Measurements from ENCODE around the gene FREM2.

Gene FREM2

DNA sequence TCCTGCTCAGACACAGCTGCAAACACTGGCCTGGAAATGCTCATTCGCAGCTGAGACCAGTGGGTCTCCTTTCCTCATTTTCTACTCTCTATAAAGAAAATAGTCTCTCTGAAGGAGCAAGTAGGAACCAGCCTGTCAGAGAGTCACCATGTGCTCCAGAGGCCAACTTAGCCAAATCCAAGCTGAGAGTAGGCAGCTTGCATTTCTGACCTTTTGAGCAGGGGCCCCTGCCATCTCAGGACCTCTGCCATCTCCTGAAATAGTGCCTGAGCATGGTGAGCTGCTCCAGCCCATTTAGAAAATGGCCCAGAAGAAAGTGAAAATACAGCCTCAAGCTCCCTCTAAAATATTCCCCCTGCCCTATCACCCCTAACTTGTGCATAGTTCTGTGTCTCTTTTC is 208.2 kb downstream of the FREM2 start:
- H3K9me3 Mint-ChIP-seq: peaks cover 15% of the 10 kb centered on the region
- no peaks in the 10 kb centered on the region for H3K27me3 Mint-ChIP-seq

DNA sequence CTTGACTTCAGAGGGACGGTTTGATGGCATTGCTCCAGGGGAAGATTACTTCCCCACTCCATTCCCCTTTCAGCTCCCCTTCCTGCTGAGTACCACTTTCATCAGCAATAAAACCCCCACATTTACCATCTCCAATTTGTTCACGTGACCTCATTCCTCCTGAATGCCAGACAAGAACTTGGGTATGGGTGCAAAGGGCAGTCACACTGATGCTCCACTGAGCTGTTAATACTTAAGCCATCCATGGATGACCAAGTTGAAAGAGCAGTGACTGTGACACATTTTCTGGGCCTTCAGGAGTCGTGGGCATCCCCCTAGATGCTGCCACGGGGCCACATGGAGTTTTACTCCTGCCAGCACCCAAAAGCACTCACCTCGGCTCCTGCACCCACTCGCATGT is 210.6 kb downstream of the FREM2 start:
- intact Hi-C loops (cut with micrococcal nuclease): no loop called here
- H3K36me3 Mint-ChIP-seq (ENCODE audit: low read depth): no peaks in the 10 kb centered on the region
- no peak overlapping the region for H3K27ac Mint-ChIP-seq
- no peak overlapping the region for H3K4me3 Mint-ChIP-seq
- H3K4me1 Mint-ChIP-seq (ENCODE audit: low read depth): no peaks in the 10 kb centered on the region
- H3K9me3 Mint-ChIP-seq: peaks cover 15% of the 10 kb centered on the region
- H3K27me3 Mint-ChIP-seq: no peaks in the 10 kb centered on the region

More for the DNA sequence above, 208.2 kb downstream of the FREM2 start:
- no peaks in the 10 kb centered on the region for H3K36me3 Mint-ChIP-seq (ENCODE audit: low read depth)
- H3K27ac Mint-ChIP-seq: no peak overlapping the region
- no peak overlapping the region for H3K4me3 Mint-ChIP-seq
- intact Hi-C loops (cut with micrococcal nuclease): no loop called here
- H3K4me1 Mint-ChIP-seq (ENCODE audit: low read depth): no peaks in the 10 kb centered on the region

DNA sequence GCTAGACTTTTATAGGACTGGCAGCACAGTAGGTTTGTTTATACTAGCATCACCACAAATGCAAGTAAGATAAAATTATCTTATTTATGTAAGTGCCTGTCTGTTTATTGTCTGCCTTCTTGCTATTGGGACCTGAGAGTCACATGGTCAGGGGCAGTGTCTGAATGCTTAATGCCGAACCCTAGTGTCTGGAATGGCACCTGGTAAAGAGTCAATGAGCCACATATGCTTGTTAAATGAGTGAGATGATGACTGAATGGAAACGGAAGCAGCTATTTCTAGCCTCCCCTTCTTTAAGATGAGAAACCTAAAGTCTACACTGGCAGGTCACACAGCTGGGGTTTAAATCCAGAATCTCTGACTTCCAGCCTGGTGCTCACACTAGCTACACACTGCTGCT is 211.6 kb downstream of the FREM2 start:
- Mint-ChIP-seq H3K27me3 (no peaks in the 10 kb centered on the region), H3K4me3 (no peak overlapping the region), H3K36me3 (ENCODE audit: low read depth) (no peaks in the 10 kb centered on the region), H3K4me1 (ENCODE audit: low read depth) (no peaks in the 10 kb centered on the region), H3K9me3 (peaks cover 10% of the 10 kb centered on the region), H3K27ac (no peak overlapping the region)
- intact Hi-C loops (cut with micrococcal nuclease): no loop called here

DNA sequence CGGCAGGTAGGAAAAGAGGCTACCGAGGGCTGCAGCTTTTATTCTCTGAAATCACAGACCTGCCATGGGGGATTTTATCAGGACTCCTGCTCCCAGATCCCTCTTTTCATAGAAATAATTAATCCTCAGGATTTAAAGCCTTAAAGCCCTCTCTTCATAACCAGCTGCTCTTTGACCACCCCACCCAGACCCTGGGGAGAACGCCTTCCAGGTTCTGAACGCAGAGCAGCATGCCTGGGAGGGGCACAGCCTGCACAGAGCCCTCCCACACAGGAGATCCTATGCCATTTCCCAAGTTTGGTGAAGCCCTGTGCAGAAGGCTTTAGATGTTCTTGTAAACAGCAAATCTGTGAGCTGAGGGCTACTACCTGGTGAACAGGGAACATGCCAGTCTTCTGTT is 212.7 kb downstream of the FREM2 start:
- intact Hi-C loops (cut with micrococcal nuclease): no loop called here
- H3K27ac Mint-ChIP-seq: no peak overlapping the region
- no peaks in the 10 kb centered on the region for H3K27me3 Mint-ChIP-seq
- H3K4me1 Mint-ChIP-seq (ENCODE audit: low read depth): no peaks in the 10 kb centered on the region
- no peak overlapping the region for H3K4me3 Mint-ChIP-seq
- no peaks in the 10 kb centered on the region for H3K36me3 Mint-ChIP-seq (ENCODE audit: low read depth)
- H3K9me3 Mint-ChIP-seq: no peaks in the 10 kb centered on the region

DNA sequence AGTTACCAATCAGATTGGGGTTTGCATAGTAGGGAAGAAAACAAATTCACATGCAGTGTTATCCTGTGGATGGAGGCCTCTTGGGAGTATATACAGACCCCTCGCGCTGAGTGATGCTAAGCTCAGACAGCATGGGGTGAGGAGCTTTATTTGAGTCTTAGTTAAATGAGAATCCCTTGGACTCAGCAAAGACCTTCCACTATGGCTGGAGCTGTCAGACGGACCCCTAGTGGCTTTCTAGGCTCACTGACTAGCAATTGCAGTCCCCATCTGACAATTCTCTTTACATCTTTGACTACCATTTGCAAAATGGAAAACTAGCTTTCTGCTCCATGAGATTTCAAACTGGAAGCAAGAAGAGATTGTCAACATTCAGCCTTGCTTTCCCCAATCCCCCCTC is 213.3 kb downstream of the FREM2 start:
- Mint-ChIP-seq H3K9me3 (no peaks in the 10 kb centered on the region), H3K4me1 (ENCODE audit: low read depth) (no peaks in the 10 kb centered on the region), H3K36me3 (ENCODE audit: low read depth) (no peaks in the 10 kb centered on the region), H3K27me3 (no peaks in the 10 kb centered on the region), H3K4me3 (no peak overlapping the region), H3K27ac (no peak overlapping the region)
- intact Hi-C loops (cut with micrococcal nuclease): no loop called here

DNA sequence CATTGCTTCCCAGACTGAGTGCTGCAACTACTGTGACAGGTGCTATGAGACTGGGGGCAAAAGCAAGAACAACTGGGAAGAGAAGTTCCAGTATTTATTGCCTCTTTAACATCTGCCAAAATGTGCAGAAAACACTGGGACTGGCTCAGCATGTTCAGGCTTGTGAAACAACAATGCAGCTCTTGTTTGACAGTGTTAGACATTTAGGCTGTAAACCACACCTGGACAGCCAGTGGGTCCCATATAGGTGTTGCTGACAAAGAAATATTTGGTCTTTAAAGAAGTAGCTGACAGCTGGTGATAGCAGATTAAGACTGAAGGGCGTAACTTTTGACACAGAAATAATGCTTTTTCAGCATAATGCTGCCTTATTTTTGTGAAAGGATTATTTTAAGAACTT is 215.7 kb downstream of the FREM2 start:
- H3K9me3 Mint-ChIP-seq: no peaks in the 10 kb centered on the region
- no peaks in the 10 kb centered on the region for H3K27me3 Mint-ChIP-seq
- no peaks in the 10 kb centered on the region for H3K4me1 Mint-ChIP-seq (ENCODE audit: low read depth)
- no peaks in the 10 kb centered on the region for H3K36me3 Mint-ChIP-seq (ENCODE audit: low read depth)
- intact Hi-C loops (cut with micrococcal nuclease): no loop called here
- no peak overlapping the region for H3K4me3 Mint-ChIP-seq
- no peak overlapping the region for H3K27ac Mint-ChIP-seq

DNA sequence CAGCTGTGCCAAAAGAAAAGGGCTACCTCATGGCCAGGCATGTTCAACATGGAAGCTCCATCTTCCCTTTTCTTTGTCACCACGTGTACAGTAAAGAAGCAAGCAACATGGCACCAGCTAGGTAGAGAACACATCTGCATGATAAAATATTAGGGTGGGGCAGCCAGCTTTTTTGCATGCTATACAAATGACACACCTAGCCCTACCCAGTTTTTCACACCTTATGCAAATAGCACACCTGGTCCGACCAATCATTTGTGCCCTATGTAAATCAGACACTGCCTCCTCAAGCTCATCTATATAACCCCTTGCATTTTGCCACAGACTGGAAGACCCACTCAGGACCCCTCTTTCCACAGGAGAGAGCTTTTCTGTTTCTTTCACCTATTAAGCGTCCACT is 218.2 kb downstream of the FREM2 start:
- Mint-ChIP-seq H3K4me1 (ENCODE audit: low read depth) (no peaks in the 10 kb centered on the region), H3K9me3 (no peaks in the 10 kb centered on the region), H3K27ac (no peak overlapping the region), H3K4me3 (no peak overlapping the region), H3K27me3 (no peaks in the 10 kb centered on the region), H3K36me3 (ENCODE audit: low read depth) (no peaks in the 10 kb centered on the region)
- intact Hi-C loops (cut with micrococcal nuclease): no loop called here

DNA sequence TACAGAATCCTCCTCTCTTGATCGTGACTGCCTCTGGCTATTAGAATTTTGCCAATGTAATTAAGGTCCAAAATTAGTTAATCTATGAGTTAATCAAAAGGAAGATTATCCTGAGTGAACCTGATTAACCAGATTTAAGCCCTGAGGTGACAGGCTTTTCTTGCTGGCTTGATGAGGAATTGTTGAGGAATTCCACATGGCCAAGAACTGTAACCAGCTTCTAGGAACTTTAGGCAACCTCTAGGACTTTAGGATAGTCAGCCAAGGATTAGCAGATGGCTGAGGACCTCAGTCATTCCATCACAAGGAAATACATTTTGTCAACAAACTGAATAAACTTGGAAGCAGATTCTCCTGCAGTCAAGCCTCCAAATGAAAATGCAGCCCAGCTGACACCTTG is 219.0 kb downstream of the FREM2 start:
- Mint-ChIP-seq H3K27ac (no peak overlapping the region), H3K9me3 (no peaks in the 10 kb centered on the region), H3K4me3 (no peak overlapping the region), H3K4me1 (ENCODE audit: low read depth) (no peaks in the 10 kb centered on the region), H3K27me3 (no peaks in the 10 kb centered on the region), H3K36me3 (ENCODE audit: low read depth) (no peaks in the 10 kb centered on the region)
- intact Hi-C loops (cut with micrococcal nuclease): no loop called here

DNA sequence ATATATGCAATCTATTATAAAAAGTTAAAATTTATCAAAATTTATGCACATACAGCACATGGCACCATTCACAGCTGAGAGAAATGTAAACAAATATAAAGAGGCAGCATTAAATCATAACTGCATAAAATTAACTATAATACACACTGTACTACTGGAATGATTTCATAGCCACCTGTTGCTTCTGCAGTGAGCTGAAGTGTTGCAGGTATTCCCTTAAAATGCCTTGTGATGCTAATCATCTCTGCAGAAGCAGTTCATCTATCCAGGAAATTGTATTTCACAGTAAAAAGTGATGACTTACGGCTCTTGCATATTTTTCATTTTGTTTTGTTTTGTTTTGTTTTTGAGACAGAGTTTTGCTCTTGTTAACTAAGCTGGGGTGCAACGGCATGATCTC is 221.7 kb downstream of the FREM2 start:
- no peak overlapping the region for H3K27ac Mint-ChIP-seq
- no peaks in the 10 kb centered on the region for H3K36me3 Mint-ChIP-seq (ENCODE audit: low read depth)
- no peak overlapping the region for H3K4me3 Mint-ChIP-seq
- H3K27me3 Mint-ChIP-seq: no peaks in the 10 kb centered on the region
- H3K9me3 Mint-ChIP-seq: no peaks in the 10 kb centered on the region
- no peaks in the 10 kb centered on the region for H3K4me1 Mint-ChIP-seq (ENCODE audit: low read depth)
- intact Hi-C loops (cut with micrococcal nuclease): no loop called here

DNA sequence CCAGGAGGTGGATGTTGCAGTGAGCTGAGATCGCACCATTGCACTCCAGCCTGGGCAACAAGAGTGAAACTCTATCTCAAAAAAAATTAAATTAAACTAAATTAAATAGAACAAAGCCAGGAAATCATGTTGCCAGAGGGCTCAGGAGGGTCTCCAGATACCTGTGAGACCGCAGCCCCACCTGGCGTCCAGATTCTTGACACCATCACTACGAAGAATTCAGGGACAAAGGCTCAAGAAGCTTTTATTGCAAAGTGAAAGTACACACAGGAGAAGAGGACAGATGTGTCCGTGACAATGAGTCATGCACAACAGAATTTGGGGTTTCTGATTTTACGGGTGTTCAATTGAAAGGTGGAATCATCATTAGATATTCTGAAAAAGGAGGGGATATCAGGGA is 227.2 kb downstream of the FREM2 start:
- Mint-ChIP-seq H3K4me3 (no peak overlapping the region), H3K27me3 (no peaks in the 10 kb centered on the region), H3K9me3 (no peaks in the 10 kb centered on the region), H3K36me3 (ENCODE audit: low read depth) (no peaks in the 10 kb centered on the region), H3K4me1 (ENCODE audit: low read depth) (no peaks in the 10 kb centered on the region), H3K27ac (no peak overlapping the region)
- intact Hi-C loops (cut with micrococcal nuclease): loop anchor here (10.0 kb wide), 1 partner anchor 1839 kb away; no protein-coding TSS in a partner anchor

DNA sequence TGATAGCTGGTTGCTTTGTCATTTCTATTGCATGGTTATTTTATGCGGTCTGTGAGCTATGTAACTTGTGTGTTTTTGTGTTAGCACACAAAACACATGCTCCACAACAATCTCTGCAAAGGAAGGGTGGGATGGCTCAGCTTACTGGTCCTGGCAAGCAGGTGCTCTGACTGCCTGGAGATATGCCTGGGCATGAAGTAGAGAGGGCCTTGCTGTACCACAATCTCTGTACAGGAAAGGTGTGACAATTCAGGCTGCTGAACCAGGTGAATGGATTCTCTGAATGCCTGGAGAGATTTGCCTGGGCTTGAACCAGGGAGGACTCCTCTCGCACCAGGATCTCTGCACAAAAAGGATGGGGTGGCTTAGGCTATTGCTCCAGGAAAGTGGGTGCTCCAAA is 234.2 kb downstream of the FREM2 start:
- intact Hi-C loops (cut with micrococcal nuclease): no loop called here
- no peaks in the 10 kb centered on the region for H3K9me3 Mint-ChIP-seq
- no peak overlapping the region for H3K27ac Mint-ChIP-seq
- no peaks in the 10 kb centered on the region for H3K36me3 Mint-ChIP-seq (ENCODE audit: low read depth)
- no peaks in the 10 kb centered on the region for H3K27me3 Mint-ChIP-seq
- H3K4me1 Mint-ChIP-seq (ENCODE audit: low read depth): no peaks in the 10 kb centered on the region
- no peak overlapping the region for H3K4me3 Mint-ChIP-seq

DNA sequence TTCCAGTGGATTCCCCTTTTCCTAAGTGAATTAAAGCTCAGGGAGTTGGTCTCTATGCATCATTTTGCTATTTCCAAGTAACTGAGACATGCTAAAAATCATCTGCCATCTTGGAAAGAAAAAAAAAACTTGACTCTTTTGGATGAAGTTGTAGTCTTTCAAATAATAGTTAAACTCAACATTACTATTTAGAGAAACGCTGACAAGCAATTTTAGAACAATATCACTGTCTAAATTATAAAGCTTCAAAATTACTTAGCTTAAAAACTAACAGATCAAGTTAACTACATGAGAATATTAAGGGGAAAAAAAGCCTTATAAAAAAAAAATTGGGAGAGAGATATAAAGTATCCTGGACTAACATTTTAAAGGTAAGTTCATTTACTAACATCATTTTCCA is 235.3 kb downstream of the FREM2 start:
- intact Hi-C loops (cut with micrococcal nuclease): no loop called here
- no peaks in the 10 kb centered on the region for H3K4me1 Mint-ChIP-seq (ENCODE audit: low read depth)
- H3K9me3 Mint-ChIP-seq: no peaks in the 10 kb centered on the region
- H3K27me3 Mint-ChIP-seq: no peaks in the 10 kb centered on the region
- no peaks in the 10 kb centered on the region for H3K36me3 Mint-ChIP-seq (ENCODE audit: low read depth)
- no peak overlapping the region for H3K27ac Mint-ChIP-seq
- no peak overlapping the region for H3K4me3 Mint-ChIP-seq

DNA sequence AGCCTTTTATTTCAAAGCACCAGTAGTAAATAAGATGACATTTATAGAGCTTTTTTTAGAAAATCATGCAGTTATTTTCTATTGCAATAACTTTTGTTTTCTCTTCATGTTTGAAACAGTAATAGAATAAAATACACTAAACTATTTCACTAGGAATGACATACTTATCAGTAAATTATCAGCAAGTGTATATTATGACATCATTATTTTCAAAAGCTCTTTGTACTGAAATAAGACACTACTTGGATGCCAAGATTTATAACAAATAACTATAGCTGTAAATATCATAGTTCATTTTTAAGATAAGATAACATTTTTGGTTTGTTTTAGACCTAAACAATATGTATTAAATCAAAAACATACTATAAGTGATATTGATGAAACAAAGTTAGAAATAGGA is 246.9 kb downstream of the FREM2 start:
- Mint-ChIP-seq H3K4me1 (ENCODE audit: low read depth) (no peaks in the 10 kb centered on the region), H3K27ac (no peak overlapping the region), H3K4me3 (no peak overlapping the region), H3K27me3 (no peaks in the 10 kb centered on the region), H3K36me3 (ENCODE audit: low read depth) (no peaks in the 10 kb centered on the region), H3K9me3 (no peaks in the 10 kb centered on the region)
- intact Hi-C loops (cut with micrococcal nuclease): no loop called here
